ENCODE measurements around the gene HSD17B2.
"Not testable (repeated sequence)": the region's sequence is repeated elsewhere in the genome, so short reads cannot be mapped to it uniquely, and the experiment has no call there.

DNA sequence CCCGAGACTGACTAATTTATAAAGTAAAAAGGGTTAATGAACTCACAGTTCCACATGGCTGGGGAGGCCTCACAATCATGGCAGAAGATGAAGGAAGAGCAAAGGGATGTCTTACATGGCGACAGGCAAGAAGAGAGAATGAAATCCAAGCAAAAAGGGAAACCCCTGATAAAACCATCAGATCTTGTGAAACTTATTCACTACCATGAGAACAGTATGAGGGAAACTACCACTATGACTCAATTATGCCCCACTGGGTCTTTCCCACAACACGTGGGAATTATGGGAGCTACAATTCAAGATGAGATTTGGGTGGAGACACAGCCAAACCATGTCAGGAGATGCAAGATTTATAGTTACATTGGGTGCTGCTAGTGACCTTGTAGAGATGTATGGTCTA, 74.2 kb downstream of the HSD17B2 start:
- not testable (repeated sequence) for TF ChIP-seq CTCF, POLR2A (IDR thresholded peaks at IDR 0.05)
